WTC11 (cell line): ENCODE results near the gene MYOZ3. TPM values are rescaled to one million over a fixed set of nuclear protein-coding genes. Genes with fewer than 3 reads are reported as not detected.

Experiments
- ATAC-seq: fragments of 200-7000 bp; cut with Tn5 transposase; 2 replicates; pipeline ENCODE4 v1.10.0; 2021; ENCODE audit warnings: mild to moderate bottlenecking, moderate library complexity
- CTCF ChIA-PET: fragments of 300-600 bp; sonication (Branson Sonifier 250); formaldehyde crosslinking; loops from one replicate; lab custom pipeline; 2021; ENCODE audit warnings: antibody characterized with exemption; lab: Charles Lee
- POLR2A ChIA-PET: fragments of 350-600 bp; sonication (Branson Sonifier 250); formaldehyde crosslinking; loops from one replicate; lab custom pipeline; 2021; ENCODE audit warnings: antibody characterized with exemption; lab: Charles Lee
- DNase-seq: peaks from one replicate; pipeline ENCODE4 v3.0.0; 2021; ENCODE audit warnings: low spot score
- H3K27ac Mint-ChIP-seq: 2 replicates; pipeline ENCODE4 v1.8.0; 2021; ENCODE audit warnings: mixed read lengths
- H3K27me3 Mint-ChIP-seq: 2 replicates; pipeline ENCODE4 v1.8.0; 2021; ENCODE audit warnings: low read depth, mild to moderate bottlenecking, moderate library complexity, mixed read lengths
- H3K36me3 Mint-ChIP-seq: 2 replicates; pipeline ENCODE4 v1.8.0; 2021; ENCODE audit warnings: mixed read lengths
- H3K4me1 Mint-ChIP-seq: 2 replicates; pipeline ENCODE4 v1.8.0; 2022; ENCODE audit warnings: mixed read lengths
- H3K4me3 Mint-ChIP-seq: 2 replicates; pipeline ENCODE4 v1.8.0; 2021; ENCODE audit warnings: mild to moderate bottlenecking, moderate library complexity, mixed read lengths
- H3K9me3 Mint-ChIP-seq: 2 replicates; pipeline ENCODE4 v1.8.0; 2021; ENCODE audit warnings: mixed read lengths
- ATF2 ChIP-seq: sonication (generic); formaldehyde crosslinking; IDR thresholded peaks from 2 replicates; pipeline ENCODE4 v1.8.1; 2022; ENCODE audit warnings: low read depth, missing genetic modification reagents, borderline replicate concordance
- ATF3 ChIP-seq: sonication (generic); formaldehyde crosslinking; conservative IDR thresholded peaks from 2 replicates; pipeline ENCODE4 v1.8.1; 2022; ENCODE audit warnings: mild to moderate bottlenecking, missing genetic modification reagents
- CREM ChIP-seq: sonication (generic); formaldehyde crosslinking; IDR thresholded peaks from 2 replicates; pipeline ENCODE4 v1.8.1; 2022; ENCODE audit warnings: mild to moderate bottlenecking, missing genetic modification reagents, moderate library complexity
- CTCF ChIP-seq: fragments of 200-600 bp; IDR thresholded peaks from 2 replicates; pipeline ENCODE4 v1.8.0; 2022; ENCODE audit warnings: antibody characterized with exemption
- E2F4 ChIP-seq: sonication (generic); formaldehyde crosslinking; IDR thresholded peaks from 2 replicates; pipeline ENCODE4 v1.8.1; 2022; ENCODE audit warnings: low read depth, mild to moderate bottlenecking, moderate library complexity, missing genetic modification reagents, borderline replicate concordance
- ELF4 ChIP-seq: sonication (generic); formaldehyde crosslinking; IDR thresholded peaks from 2 replicates; pipeline ENCODE4 v1.8.1; 2022; ENCODE audit warnings: low read depth, mild to moderate bottlenecking, moderate library complexity, missing genetic modification reagents
- ESRRA ChIP-seq: sonication (generic); formaldehyde crosslinking; IDR thresholded peaks from 2 replicates; pipeline ENCODE4 v1.8.1; 2022; ENCODE audit warnings: mild to moderate bottlenecking, missing genetic modification reagents, borderline replicate concordance
- FOXP4 ChIP-seq: sonication (generic); formaldehyde crosslinking; IDR thresholded peaks from 2 replicates; pipeline ENCODE4 v1.8.0; 2022; ENCODE audit warnings: mild to moderate bottlenecking, missing genetic modification reagents
- GABPB1 ChIP-seq: sonication (generic); formaldehyde crosslinking; IDR thresholded peaks from 2 replicates; pipeline ENCODE4 v1.8.1; 2023; ENCODE audit warnings: mild to moderate bottlenecking, missing genetic modification reagents
- IRF2 ChIP-seq: sonication (generic); formaldehyde crosslinking; IDR thresholded peaks from 2 replicates; pipeline ENCODE4 v1.8.0; 2022; ENCODE audit warnings: low read depth, missing genetic modification reagents, borderline replicate concordance
- MLX ChIP-seq: sonication (generic); formaldehyde crosslinking; IDR thresholded peaks from 2 replicates; pipeline ENCODE4 v1.8.1; 2023; ENCODE audit warnings: mild to moderate bottlenecking, missing genetic modification reagents, moderate library complexity
- NR3C1 ChIP-seq: sonication (generic); formaldehyde crosslinking; conservative IDR thresholded peaks from 2 replicates; pipeline ENCODE4 v1.8.1; 2023; ENCODE audit warnings: low read depth, mild to moderate bottlenecking, missing genetic modification reagents
- PREB ChIP-seq: sonication (generic); formaldehyde crosslinking; IDR thresholded peaks from 2 replicates; pipeline ENCODE4 v1.8.1; 2022; ENCODE audit warnings: mild to moderate bottlenecking, missing genetic modification reagents, moderate library complexity, borderline replicate concordance
- PRRX2 ChIP-seq: fragments of 250-450 bp; sonication (Bioruptor Pico); IDR thresholded peaks from 2 replicates; pipeline ENCODE4 v1.8.0; 2021; ENCODE audit warnings: mild to moderate bottlenecking
- SMAD4 ChIP-seq: sonication (generic); formaldehyde crosslinking; IDR thresholded peaks from 2 replicates; pipeline ENCODE4 v1.8.0; 2022; ENCODE audit warnings: mild to moderate bottlenecking, missing genetic modification reagents
- SOX15 ChIP-seq: fragments of 250-450 bp; sonication (Bioruptor Pico); IDR thresholded peaks from 2 replicates; pipeline ENCODE4 v1.9.0; 2021; ENCODE audit warnings: mild to moderate bottlenecking
- TP53 ChIP-seq: sonication (generic); formaldehyde crosslinking; IDR thresholded peaks from 2 replicates; pipeline ENCODE4 v1.8.1; 2023; ENCODE audit warnings: mild to moderate bottlenecking, missing genetic modification reagents
- ZBTB21 ChIP-seq: sonication (generic); formaldehyde crosslinking; IDR thresholded peaks from 2 replicates; pipeline ENCODE4 v1.8.1; 2023; ENCODE audit warnings: mild to moderate bottlenecking, missing genetic modification reagents, borderline replicate concordance
- ZBTB43 ChIP-seq: sonication (generic); formaldehyde crosslinking; IDR thresholded peaks from 2 replicates; pipeline ENCODE4 v1.8.1; 2023; ENCODE audit warnings: mild to moderate bottlenecking, missing genetic modification reagents
- ZNF121 ChIP-seq: sonication (generic); formaldehyde crosslinking; IDR thresholded peaks from 2 replicates; pipeline ENCODE4 v1.8.0; 2023; ENCODE audit warnings: missing genetic modification reagents
- ZNF263 ChIP-seq: sonication (generic); formaldehyde crosslinking; IDR thresholded peaks from 2 replicates; pipeline ENCODE4 v1.8.1; 2022; ENCODE audit warnings: low read depth, mild to moderate bottlenecking, moderate library complexity, missing genetic modification reagents
- ZNF396 ChIP-seq: fragments of 250-450 bp; sonication (Bioruptor Pico); IDR thresholded peaks from 2 replicates; pipeline ENCODE4 v1.8.0; 2021; ENCODE audit warnings: mild to moderate bottlenecking, moderate library complexity, borderline replicate concordance
- ZNF423 ChIP-seq: fragments of 250-450 bp; sonication (Bioruptor Pico); IDR thresholded peaks from 2 replicates; pipeline ENCODE4 v2.1.2; 2022; ENCODE audit warnings: mild to moderate bottlenecking, moderate library complexity
- ZNF425 ChIP-seq: fragments of 250-450 bp; sonication (Bioruptor Pico); conservative IDR thresholded peaks from 2 replicates; pipeline ENCODE4 v1.9.0; 2021; ENCODE audit warnings: mild to moderate bottlenecking
- total RNA-seq: library from RNA; stranded (reverse); gene quantifications from 3 replicates; pipeline ENCODE4 v1.2.3, GENCODE V29; 2021

MYOZ3 gene
- total RNA-seq, 1 experiment from 2014 or later: 13.7 TPM

- TF ChIP-seq ZNF121 (no peak), MLX (CRISPR knock-in tag) (no peak), ZBTB43 (CRISPR knock-in tag) (no peak), GABPB1 (no peak), E2F4 (CRISPR knock-in tag) (no peak), TP53 (CRISPR knock-in tag) (no peak), PREB (no peak), SOX15 (CRISPR knock-in tag) (no peak), ESRRA (no peak), ZNF263 (no peak)
Measured at GRCh38 chr5:150658121-150658520, 2.9 kb upstream of the MYOZ3 start (continued).

- H3K4me1 Mint-ChIP-seq: peaks cover 26% of the 10 kb centered on the region
- no peak for DNase-seq
- H3K27me3 Mint-ChIP-seq: peaks cover 12% of the 10 kb centered on the region
- no peak overlapping the region for H3K27ac Mint-ChIP-seq
- no peak overlapping the region for H3K4me3 Mint-ChIP-seq
- CTCF ChIA-PET: interaction anchor here (0.6 to 4.1 kb wide), 3 partner anchors 13 to 84 kb away, joined by 3 to 31 read pairs (median 4); no protein-coding TSS in a partner anchor
- no peaks in the 10 kb centered on the region for H3K9me3 Mint-ChIP-seq
- no peak for ATAC-seq
- H3K36me3 Mint-ChIP-seq: no peaks in the 10 kb centered on the region
- POLR2A ChIA-PET: interaction anchor here (0.6 kb wide), 1 partner anchor 219 kb away, joined by 5 read pairs; no protein-coding TSS in a partner anchor
- TF ChIP-seq SOX15 (CRISPR knock-in tag) (no peak), ELF4 (CRISPR knock-in tag) (no peak), TP53 (CRISPR knock-in tag) (no peak), CTCF (no peak), IRF2 (no peak), ZNF396 (CRISPR knock-in tag) (no peak), ATF2 (CRISPR knock-in tag) (no peak), ZNF263 (no peak), ZBTB21 (CRISPR knock-in tag) (no peak), ZNF425 (CRISPR knock-in tag) (no peak), FOXP4 (CRISPR knock-in tag) (no peak), ATF3 (CRISPR knock-in tag) (no peak), CREM (CRISPR knock-in tag) (no peak), ZNF423 (CRISPR knock-in tag) (no peak), ZNF121 (no peak), PRRX2 (CRISPR knock-in tag) (no peak), NR3C1 (CRISPR knock-in tag) (no peak), SMAD4 (no peak)
Measured at GRCh38 chr5:150658699-150659265, 2.3 kb upstream of the MYOZ3 start.
